CD4-positive, alpha-beta T cell (primary cell): ENCODE results near the gene GRID1. TPM values are rescaled to one million over a fixed set of nuclear protein-coding genes. Genes with fewer than 3 reads are reported as not detected.

Experiments used
- ATAC-seq: fragments of 200-7000 bp; cut with Tn5 transposase; one replicate; pipeline ENCODE4 v1.10.0; 2022; ENCODE audit warnings: mild to moderate bottlenecking; ENCODE audit not compliant: poor library complexity
- CTCF ChIA-PET: fragments of 350-600 bp; sonication (Branson Sonifier 250); formaldehyde crosslinking; loops from one replicate; lab custom pipeline; 2021; ENCODE audit warnings: antibody characterized with exemption, inconsistent platforms; lab: Charles Lee
- POLR2A ChIA-PET: fragments of 350-600 bp; sonication (Branson Sonifier 250); formaldehyde crosslinking; loops from one replicate; lab custom pipeline; 2021; ENCODE audit warnings: antibody characterized with exemption, inconsistent platforms; lab: Charles Lee
- DNase-seq, 14 experiments: peaks; one replicate each; pipeline ENCODE4 v3.0.0-alpha.2; 2013 to 2020; ENCODE audit warnings: mixed read lengths in 2 of 14
- H3K27ac ChIP-seq, 2 donors: one replicate each; pipeline versions ENCODE4 v1.5.1 to v1.7.0; 2013; ENCODE audit warnings: low read length in 2 of 2, low read depth in 1 of 2, mild to moderate bottlenecking in 1 of 2
- H3K27me3 ChIP-seq, 2 experiments: 1 replicate in 1 of 2; 2 replicates in 1 of 2; pipeline versions ENCODE4 v1.6.1 to v1.7.0; 2013; ENCODE audit warnings: low read length in 2 of 2, control low read depth in 1 of 2, mild to moderate bottlenecking in 1 of 2, moderate library complexity in 1 of 2; ENCODE audit not compliant: insufficient read depth in 2 of 2, control insufficient read depth in 1 of 2
- H3K36me3 ChIP-seq: one replicate; pipeline ENCODE4 v1.6.1; 2013; ENCODE audit warnings: low read length, control low read depth; ENCODE audit not compliant: insufficient read depth
- H3K4me1 ChIP-seq: one replicate; pipeline ENCODE4 v1.6.1; 2013; ENCODE audit warnings: low read length, control low read depth; ENCODE audit not compliant: insufficient read depth
- H3K4me3 ChIP-seq: one replicate; pipeline ENCODE4 v1.5.1; 2013; ENCODE audit warnings: mild to moderate bottlenecking, low read length, moderate library complexity
- H3K9me3 ChIP-seq, 2 experiments: 1 replicate in 1 of 2; 2 replicates in 1 of 2; pipeline versions ENCODE4 v1.6.1 to v1.7.0; 2013; ENCODE audit warnings: low read length in 2 of 2, mild to moderate bottlenecking in 2 of 2, control low read depth in 1 of 2, moderate library complexity in 1 of 2; ENCODE audit not compliant: control insufficient read depth in 1 of 2, insufficient read depth in 1 of 2
- H3K27ac Mint-ChIP-seq: one replicate; pipeline ENCODE4 v1.8.0; 2020; ENCODE audit warnings: mixed read lengths
- H3K27me3 Mint-ChIP-seq: one replicate; pipeline ENCODE4 v1.8.0; 2021; ENCODE audit warnings: mixed read lengths
- H3K36me3 Mint-ChIP-seq: one replicate; pipeline ENCODE4 v1.8.0; 2021; ENCODE audit warnings: low read depth, mixed read lengths
- H3K4me1 Mint-ChIP-seq: one replicate; pipeline ENCODE4 v1.8.0; 2021; ENCODE audit warnings: low read depth, mixed read lengths
- H3K4me3 Mint-ChIP-seq: one replicate; pipeline ENCODE4 v1.8.0; 2020; ENCODE audit warnings: mild to moderate bottlenecking, mixed read lengths
- H3K9me3 Mint-ChIP-seq: one replicate; pipeline ENCODE4 v1.8.0; 2020; ENCODE audit warnings: mixed read lengths
- intact Hi-C, 2 experiments: fragments of 100-400 bp; cut with DNase I in 1 of 2; cut with micrococcal nuclease in 1 of 2; formaldehyde crosslinking; loops; one replicate each; pipeline versions ENCODE4 v1.15.1 to v1.9.0; 2023 to 2025; cut with DNase I, micrococcal nuclease
- total RNA-seq, 174 experiments: library from RNA in 2 of 174; stranded (reverse) in 2 of 174; gene quantifications; one replicate each; pipeline ENCODE4 v1.2.3 and lab custom pipeline; 2021 to 2026
- TF ChIP-seq, protein P1 (sequence below): fragments of 200-600 bp; IDR thresholded peaks from one replicate; pipeline ENCODE4 v1.8.0; 2022; ENCODE audit warnings: antibody characterized with exemption, mild to moderate bottlenecking

GRID1 gene
- total RNA-seq, 2 experiments from 2014 or later: not detected

DNA sequence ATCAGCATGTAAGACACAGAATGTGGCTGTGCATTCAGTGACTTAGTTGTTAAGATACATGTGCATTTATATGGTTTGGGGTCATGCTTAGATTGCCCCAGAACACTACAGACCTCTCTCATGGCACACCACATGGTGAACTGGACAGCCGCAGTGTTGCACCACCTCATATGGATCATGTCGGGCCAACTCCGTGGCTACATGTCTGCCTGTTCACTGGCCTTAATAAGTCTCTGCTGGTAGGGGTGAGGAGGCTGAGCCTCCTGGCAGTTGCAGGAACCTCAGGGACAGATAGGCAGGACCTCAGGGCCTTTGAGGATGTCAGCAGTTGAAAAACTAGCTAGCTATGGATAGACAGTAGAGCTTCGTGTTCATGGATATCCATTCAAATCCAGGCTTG is 751.0 kb downstream of the GRID1 start:
- no peak overlapping the region for H3K4me3 Mint-ChIP-seq
- intact Hi-C loops: loop anchor here in 1 of 2 experiments (10.0 kb wide), 1 partner anchor 799 kb away; no protein-coding TSS in a partner anchor
- TF ChIP-seq, protein P1, sequence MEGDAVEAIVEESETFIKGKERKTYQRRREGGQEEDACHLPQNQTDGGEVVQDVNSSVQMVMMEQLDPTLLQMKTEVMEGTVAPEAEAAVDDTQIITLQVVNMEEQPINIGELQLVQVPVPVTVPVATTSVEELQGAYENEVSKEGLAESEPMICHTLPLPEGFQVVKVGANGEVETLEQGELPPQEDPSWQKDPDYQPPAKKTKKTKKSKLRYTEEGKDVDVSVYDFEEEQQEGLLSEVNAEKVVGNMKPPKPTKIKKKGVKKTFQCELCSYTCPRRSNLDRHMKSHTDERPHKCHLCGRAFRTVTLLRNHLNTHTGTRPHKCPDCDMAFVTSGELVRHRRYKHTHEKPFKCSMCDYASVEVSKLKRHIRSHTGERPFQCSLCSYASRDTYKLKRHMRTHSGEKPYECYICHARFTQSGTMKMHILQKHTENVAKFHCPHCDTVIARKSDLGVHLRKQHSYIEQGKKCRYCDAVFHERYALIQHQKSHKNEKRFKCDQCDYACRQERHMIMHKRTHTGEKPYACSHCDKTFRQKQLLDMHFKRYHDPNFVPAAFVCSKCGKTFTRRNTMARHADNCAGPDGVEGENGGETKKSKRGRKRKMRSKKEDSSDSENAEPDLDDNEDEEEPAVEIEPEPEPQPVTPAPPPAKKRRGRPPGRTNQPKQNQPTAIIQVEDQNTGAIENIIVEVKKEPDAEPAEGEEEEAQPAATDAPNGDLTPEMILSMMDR: no peak
- Histone ChIP-seq H3K27ac (no peak overlapping the region), H3K36me3 (no peaks in the 10 kb centered on the region), H3K9me3 (peaks cover 0 to 3% of the 10 kb centered on the region in 2 experiments), H3K27me3 (no peaks in the 10 kb centered on the region), H3K4me1 (peaks cover 46% of the 10 kb centered on the region), H3K4me3 (no peak overlapping the region)
- DNase-seq: no peak
- ATAC-seq: no peak
- H3K4me1 Mint-ChIP-seq: peaks cover 65% of the 10 kb centered on the region
- H3K36me3 Mint-ChIP-seq: no peaks in the 10 kb centered on the region
- no peaks in the 10 kb centered on the region for H3K9me3 Mint-ChIP-seq
- no peak overlapping the region for H3K27ac Mint-ChIP-seq
- ChIA-PET CTCF (no interaction called here), POLR2A (interaction anchor here (0.9 kb wide), 1 partner anchor 16 kb away, joined by 3 read pairs; no protein-coding TSS in a partner anchor)
- H3K27me3 Mint-ChIP-seq: no peaks in the 10 kb centered on the region

DNA sequence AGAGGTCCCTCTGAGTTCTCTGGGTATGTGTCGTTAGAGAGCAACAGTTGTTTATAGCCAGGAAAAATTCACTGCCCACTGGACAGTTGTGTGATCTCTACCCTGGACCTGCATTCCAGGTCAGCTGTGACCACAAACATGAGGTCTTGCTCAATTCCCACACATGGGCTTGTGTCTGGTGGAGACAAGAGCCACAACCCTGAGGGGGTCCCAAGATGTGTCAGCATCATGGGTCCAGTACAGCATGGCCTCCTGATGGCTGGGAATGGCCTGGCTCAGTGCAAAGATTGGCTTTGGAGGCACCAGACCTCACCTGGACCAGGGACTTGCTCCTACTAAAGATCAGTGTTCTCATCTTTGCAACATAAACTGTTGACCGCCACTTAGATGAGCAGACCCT is 751.6 kb downstream of the GRID1 start:
- no peaks in the 10 kb centered on the region for H3K36me3 ChIP-seq
- peaks cover 50% of the 10 kb centered on the region for H3K4me1 ChIP-seq
- no peaks in the 10 kb centered on the region for H3K27me3 ChIP-seq
- Mint-ChIP-seq H3K27me3 (no peaks in the 10 kb centered on the region), H3K4me1 (peaks cover 71% of the 10 kb centered on the region), H3K4me3 (no peak overlapping the region), H3K9me3 (no peaks in the 10 kb centered on the region), H3K36me3 (no peaks in the 10 kb centered on the region), H3K27ac (no peak overlapping the region)
- peaks cover 0 to 3% of the 10 kb centered on the region in 2 experiments for H3K9me3 ChIP-seq
- ChIA-PET POLR2A (no interaction called here), CTCF (no interaction called here)
- intact Hi-C loops: loop anchor here (5.0 to 10.0 kb wide), 3 partner anchors 800 to 1283 kb away; partner anchors contain the start of gene WAPL (in 1 of the 2)
- DNase-seq: no peak
- no peak overlapping the region for H3K27ac ChIP-seq
- no peak for ATAC-seq
- TF ChIP-seq, protein P1: no peak
- no peak overlapping the region for H3K4me3 ChIP-seq

DNA sequence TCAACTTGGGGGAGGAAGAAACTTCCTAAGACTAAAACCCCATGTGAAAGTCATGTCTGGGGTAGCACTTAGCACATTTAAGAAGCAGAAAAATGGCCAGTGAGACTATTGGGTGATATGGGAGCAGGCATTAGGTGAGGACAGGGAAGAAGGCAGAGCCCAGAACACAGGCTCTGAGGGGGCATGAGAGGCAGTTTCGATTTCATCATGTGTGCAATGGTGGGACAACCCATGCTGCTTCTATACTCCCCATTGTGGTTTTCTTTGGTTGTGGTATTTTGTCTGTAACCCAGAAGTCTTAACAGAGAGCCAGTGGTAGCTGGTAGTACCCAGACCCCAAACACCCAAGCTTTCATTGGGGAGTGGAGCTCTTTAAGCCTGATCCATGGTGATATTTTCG is 752.0 kb downstream of the GRID1 start:
- Mint-ChIP-seq H3K4me1 (peaks cover 74% of the 10 kb centered on the region), H3K27me3 (no peaks in the 10 kb centered on the region), H3K4me3 (peak overlapping the region; percentile 7), H3K9me3 (no peaks in the 10 kb centered on the region), H3K27ac (no peak overlapping the region), H3K36me3 (no peaks in the 10 kb centered on the region)
- ChIA-PET POLR2A (no interaction called here), CTCF (no interaction called here)
- no peaks in the 10 kb centered on the region for H3K27me3 ChIP-seq
- H3K4me1 ChIP-seq: peaks cover 50% of the 10 kb centered on the region
- TF ChIP-seq, protein P1: no peak
- peaks cover 0 to 3% of the 10 kb centered on the region in 2 experiments for H3K9me3 ChIP-seq
- H3K4me3 ChIP-seq: no peak overlapping the region
- H3K27ac ChIP-seq: no peak overlapping the region
- DNase-seq: peak in 1 of 14 experiments; percentile 4
- intact Hi-C loops: loop anchor here (5.0 to 10.0 kb wide), 3 partner anchors 800 to 1282 kb away; partner anchors contain the start of gene WAPL (in 1 of the 2)
- no peaks in the 10 kb centered on the region for H3K36me3 ChIP-seq
- ATAC-seq: no peak
